ENCODE measurements around the gene TRPM3.

Gene TRPM3

GRCh38 chr9:70880535-70880934 lies 240.9 kb downstream of the TRPM3 start:
- DNase-seq, result no peak

GRCh38 chr9:70878576-70878975 lies 242.8 kb downstream of the TRPM3 start:
- DNase-seq, result no peak

- no peak for DNase-seq
Measured at GRCh38 chr9:70874451-70874850, 247.0 kb downstream of the TRPM3 start.

GRCh38 chr9:70873506-70873905 lies 247.9 kb downstream of the TRPM3 start:
- DNase-seq, result no peak

- no peak for DNase-seq
Measured at GRCh38 chr9:70868661-70869652, 252.5 kb downstream of the TRPM3 start.

GRCh38 chr9:70868041-70868440 lies 253.4 kb downstream of the TRPM3 start:
- no peak for DNase-seq

- no peak for DNase-seq
Measured at GRCh38 chr9:70865471-70865870, 255.9 kb downstream of the TRPM3 start.

GRCh38 chr9:70861797-70862196 lies 259.6 kb downstream of the TRPM3 start:
- DNase-seq, result no peak

- DNase-seq, result no peak
Measured at GRCh38 chr9:70861376-70861775, 260.0 kb downstream of the TRPM3 start.

GRCh38 chr9:70859694-70860093 lies 261.7 kb downstream of the TRPM3 start:
- DNase-seq, result no peak

- DNase-seq, result no peak
Measured at GRCh38 chr9:70856411-70856810, 265.0 kb downstream of the TRPM3 start.

- DNase-seq, result no peak
Measured at GRCh38 chr9:70852711-70853240, 268.6 kb downstream of the TRPM3 start.

GRCh38 chr9:70840266-70840665 lies 281.2 kb downstream of the TRPM3 start:
- DNase-seq, result no peak

GRCh38 chr9:70835323-70835722 lies 286.1 kb downstream of the TRPM3 start:
- no peak for DNase-seq

- DNase-seq, result no peak
Measured at GRCh38 chr9:70832492-70832891, 288.9 kb downstream of the TRPM3 start.

GRCh38 chr9:70830618-70831017 lies 290.8 kb downstream of the TRPM3 start:
- no peak for DNase-seq

- no peak for DNase-seq
Measured at GRCh38 chr9:70829591-70830265, 291.7 kb downstream of the TRPM3 start.

- DNase-seq, result no peak
Measured at GRCh38 chr9:70826562-70826961, 294.9 kb downstream of the TRPM3 start.

- DNase-seq, result no peak
Measured at GRCh38 chr9:70823284-70823683, 298.1 kb downstream of the TRPM3 start.

GRCh38 chr9:70817311-70817710 lies 304.1 kb downstream of the TRPM3 start:
- no peak for DNase-seq

GRCh38 chr9:70816891-70817290 lies 304.5 kb downstream of the TRPM3 start:
- no peak for DNase-seq

GRCh38 chr9:70816316-70816715 lies 305.1 kb downstream of the TRPM3 start:
- DNase-seq, result no peak

GRCh38 chr9:70814597-70814996 lies 306.8 kb downstream of the TRPM3 start:
- DNase-seq, result no peak

GRCh38 chr9:70813141-70813540 lies 308.3 kb downstream of the TRPM3 start:
- DNase-seq, result no peak
